CD14-positive monocyte (primary cell): ENCODE measurements around the gene KAT2B. TPM values are rescaled to one million over a fixed set of nuclear protein-coding genes. Genes with fewer than 3 reads are reported as not detected.

ENCODE experiments used
- DNase-seq, 3 donors: peaks; one replicate each; pipeline ENCODE4 v3.0.0-alpha.2; 2011 to 2022
- H2AFZ ChIP-seq: 2 replicates; pipeline ENCODE4 v1.6.0; 2012; ENCODE audit warnings: mild to moderate bottlenecking, low read depth, low read length, inconsistent platforms; ENCODE audit not compliant: insufficient read depth, poor library complexity, severe bottlenecking
- H3K27ac ChIP-seq, 2 donors: 1 replicate in 1 of 2; 2 replicates in 1 of 2; pipeline ENCODE4 v1.5.1; 2012 to 2013; ENCODE audit warnings: low read length in 2 of 2, control low read depth in 1 of 2, inconsistent platforms in 1 of 2, low read depth in 1 of 2, mild to moderate bottlenecking in 1 of 2
- H3K27me3 ChIP-seq, 2 donors: one replicate each; pipeline versions ENCODE4 v1.6.0 to v1.6.1; 2011 to 2013; ENCODE audit warnings: low read length in 2 of 2; ENCODE audit not compliant: control insufficient read depth in 2 of 2, insufficient read depth in 2 of 2
- H3K36me3 ChIP-seq, 2 donors: replicated peaks in 1 of 2; 1 replicate in 1 of 2; 2 replicates in 1 of 2; pipeline versions ENCODE4 v1.5.1 to v1.6.1; 2012 to 2013; ENCODE audit warnings: low read length in 2 of 2, control low read depth in 1 of 2, inconsistent platforms in 1 of 2, mild to moderate bottlenecking in 1 of 2; ENCODE audit not compliant: insufficient read depth in 2 of 2, control insufficient read depth in 1 of 2
- H3K4me1 ChIP-seq, 2 donors: 1 replicate in 1 of 2; 2 replicates in 1 of 2; pipeline versions ENCODE4 v1.5.1 to v1.6.1; 2012 to 2013; ENCODE audit warnings: low read length in 2 of 2, control low read depth in 1 of 2, inconsistent platforms in 1 of 2, mild to moderate bottlenecking in 1 of 2, moderate library complexity in 1 of 2; ENCODE audit not compliant: insufficient read depth in 2 of 2, control insufficient read depth in 1 of 2
- H3K4me2 ChIP-seq: replicated peaks from 2 replicates; pipeline ENCODE3; 2012; ENCODE audit warnings: low read length, moderate library complexity, mild to moderate bottlenecking; ENCODE audit not compliant: poor library complexity, severe bottlenecking; ENCODE audit errors: extremely low read depth
- H3K4me3 ChIP-seq, 3 experiments: fragments of 200-600 bp in 1 of 3; sonication (generic) in 1 of 3; replicated peaks in 1 of 3; 1 replicate in 2 of 3; 2 replicates in 1 of 3; pipeline ENCODE4 v1.5.1; 2011 to 2013; ENCODE audit warnings: low read length in 3 of 3, mild to moderate bottlenecking in 3 of 3, control low read depth in 2 of 3, low read depth in 2 of 3, inconsistent platforms in 1 of 3, moderate library complexity in 1 of 3
- H3K79me2 ChIP-seq: 2 replicates; pipeline ENCODE4 v1.6.0; 2012; ENCODE audit warnings: mild to moderate bottlenecking, control low read depth, inconsistent platforms, low read length, moderate library complexity; ENCODE audit not compliant: insufficient read depth
- H3K9ac ChIP-seq: 2 replicates; pipeline ENCODE4 v1.6.0; 2017; ENCODE audit warnings: low read length, mild to moderate bottlenecking; ENCODE audit not compliant: insufficient read depth, poor library complexity, severe bottlenecking
- H3K9me3 ChIP-seq, 2 donors: replicated peaks in 1 of 2; 1 replicate in 1 of 2; 2 replicates in 1 of 2; pipeline versions ENCODE4 v1.5.1 to v1.6.1; 2012 to 2013; ENCODE audit warnings: low read length in 2 of 2, control low read depth in 1 of 2; ENCODE audit not compliant: control insufficient read depth in 1 of 2, insufficient read depth in 1 of 2
- H4K20me1 ChIP-seq: 2 replicates; pipeline ENCODE4 v1.6.0; 2012; ENCODE audit warnings: mild to moderate bottlenecking, low read length, control low read depth, moderate library complexity; ENCODE audit not compliant: insufficient read depth
- H3K27ac Mint-ChIP-seq, 7 donors: one replicate each; pipeline ENCODE4 v1.8.0; 2020; ENCODE audit warnings: mild to moderate bottlenecking in 7 of 7, mixed read lengths in 7 of 7, moderate library complexity in 6 of 7, inconsistent platforms in 2 of 7
- H3K27me3 Mint-ChIP-seq, 3 donors: one replicate each; pipeline ENCODE4 v1.8.0; 2021 to 2022; ENCODE audit warnings: low read depth in 3 of 3, mild to moderate bottlenecking in 3 of 3, mixed read lengths in 3 of 3, moderate library complexity in 3 of 3, inconsistent platforms in 1 of 3
- H3K36me3 Mint-ChIP-seq, 2 donors: one replicate each; pipeline ENCODE4 v1.8.0; 2020; ENCODE audit warnings: mixed read lengths in 2 of 2, inconsistent platforms in 1 of 2, mild to moderate bottlenecking in 1 of 2
- H3K4me1 Mint-ChIP-seq: one replicate; pipeline ENCODE4 v1.8.0; 2020; ENCODE audit warnings: mild to moderate bottlenecking, mixed read lengths
- H3K4me3 Mint-ChIP-seq, 2 donors: one replicate each; pipeline ENCODE4 v1.8.0; 2020; ENCODE audit warnings: mild to moderate bottlenecking in 2 of 2, mixed read lengths in 2 of 2, moderate library complexity in 1 of 2
- H3K9me3 Mint-ChIP-seq, 7 donors: one replicate each; pipeline ENCODE4 v1.8.0; 2020 to 2022; ENCODE audit warnings: mixed read lengths in 7 of 7, mild to moderate bottlenecking in 6 of 7, moderate library complexity in 6 of 7, inconsistent platforms in 2 of 7
- WGBS: methylation state at CpG from one replicate; pipeline ENCODE4 v1.1.5; 2013; ENCODE audit warnings: missing lambda C conversion rate; ENCODE audit not compliant: insufficient coverage; 5-methylcytosine and 5-hydroxymethylcytosine counted together
- intact Hi-C, 2 donors: fragments of 100-400 bp; cut with micrococcal nuclease; formaldehyde crosslinking; loops; one replicate each; pipeline versions ENCODE4 v1.15.0 to v1.15.1; 2023
- polyA plus RNA-seq, 3 donors: library from polyadenylated mRNA; depleted of rRNA in 1 of 3; unstranded in 2 of 3; stranded (reverse) in 1 of 3; fragments of 300-500 nt in 2 of 3; fragments of >200 nt in 1 of 3; fragmentation: Illumina TruSeq in 2 of 3; gene quantifications; 1 replicate in 2 of 3; 2 replicates in 1 of 3; pipeline ENCODE4 v1.2.3, GENCODE V29; 2012 to 2021
- TF ChIP-seq, protein P1 (sequence below): fragments of 200-600 bp; IDR thresholded peaks from one replicate; pipeline ENCODE4 v1.8.0; 2022; ENCODE audit warnings: antibody characterized with exemption, mild to moderate bottlenecking

KAT2B gene
- polyA plus RNA-seq, 3 donors, result 2.7 to 14.6 (median 3.5) TPM

DNA sequence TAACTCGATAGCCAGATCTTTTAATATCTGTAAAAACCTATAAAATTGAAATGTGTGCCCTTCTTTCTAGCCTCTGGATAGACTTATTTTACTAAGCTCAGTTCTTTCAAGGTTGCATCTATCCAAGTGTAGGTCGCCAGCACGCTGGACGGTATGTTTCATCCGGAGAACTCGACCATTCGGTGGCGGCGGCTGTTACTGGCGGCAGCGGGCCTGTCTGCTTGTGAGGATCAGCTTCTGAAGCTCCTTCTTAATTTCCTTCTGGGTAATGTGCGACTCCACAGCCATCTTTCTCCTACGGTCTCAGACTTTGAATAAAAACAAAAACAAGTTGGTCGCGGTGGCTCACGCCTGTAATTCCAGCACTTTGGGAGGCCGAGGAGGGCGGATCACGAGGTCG lies 32.3 kb upstream of the KAT2B start:
- Mint-ChIP-seq H3K36me3 (no peaks in the 10 kb centered on the region), H3K27ac (no peak overlapping the region), H3K4me3 (no peak overlapping the region), H3K4me1 (no peaks in the 10 kb centered on the region), H3K9me3 (peaks cover 0 to 5% (median 0%) of the 10 kb centered on the region in 7 donors), H3K27me3 (no peaks in the 10 kb centered on the region)
- intact Hi-C loops, result no loop called here
- Histone ChIP-seq H3K4me2 (no peak overlapping the region), H3K4me1 (no peaks in the 10 kb centered on the region), H4K20me1 (no peaks in the 10 kb centered on the region), H3K4me3 (no peak overlapping the region), H2AFZ (no peak overlapping the region), H3K9ac (no peak overlapping the region), H3K9me3 (no peaks in the 10 kb centered on the region), H3K27ac (no peak overlapping the region), H3K36me3 (no peaks in the 10 kb centered on the region), H3K79me2 (no peaks in the 10 kb centered on the region), H3K27me3 (no peaks in the 10 kb centered on the region)
- WGBS, result 97% methylated on average over 16 of the region's 20 CpGs
- no peak for DNase-seq
- TF ChIP-seq, protein P1, sequence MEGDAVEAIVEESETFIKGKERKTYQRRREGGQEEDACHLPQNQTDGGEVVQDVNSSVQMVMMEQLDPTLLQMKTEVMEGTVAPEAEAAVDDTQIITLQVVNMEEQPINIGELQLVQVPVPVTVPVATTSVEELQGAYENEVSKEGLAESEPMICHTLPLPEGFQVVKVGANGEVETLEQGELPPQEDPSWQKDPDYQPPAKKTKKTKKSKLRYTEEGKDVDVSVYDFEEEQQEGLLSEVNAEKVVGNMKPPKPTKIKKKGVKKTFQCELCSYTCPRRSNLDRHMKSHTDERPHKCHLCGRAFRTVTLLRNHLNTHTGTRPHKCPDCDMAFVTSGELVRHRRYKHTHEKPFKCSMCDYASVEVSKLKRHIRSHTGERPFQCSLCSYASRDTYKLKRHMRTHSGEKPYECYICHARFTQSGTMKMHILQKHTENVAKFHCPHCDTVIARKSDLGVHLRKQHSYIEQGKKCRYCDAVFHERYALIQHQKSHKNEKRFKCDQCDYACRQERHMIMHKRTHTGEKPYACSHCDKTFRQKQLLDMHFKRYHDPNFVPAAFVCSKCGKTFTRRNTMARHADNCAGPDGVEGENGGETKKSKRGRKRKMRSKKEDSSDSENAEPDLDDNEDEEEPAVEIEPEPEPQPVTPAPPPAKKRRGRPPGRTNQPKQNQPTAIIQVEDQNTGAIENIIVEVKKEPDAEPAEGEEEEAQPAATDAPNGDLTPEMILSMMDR, result no peak

DNA sequence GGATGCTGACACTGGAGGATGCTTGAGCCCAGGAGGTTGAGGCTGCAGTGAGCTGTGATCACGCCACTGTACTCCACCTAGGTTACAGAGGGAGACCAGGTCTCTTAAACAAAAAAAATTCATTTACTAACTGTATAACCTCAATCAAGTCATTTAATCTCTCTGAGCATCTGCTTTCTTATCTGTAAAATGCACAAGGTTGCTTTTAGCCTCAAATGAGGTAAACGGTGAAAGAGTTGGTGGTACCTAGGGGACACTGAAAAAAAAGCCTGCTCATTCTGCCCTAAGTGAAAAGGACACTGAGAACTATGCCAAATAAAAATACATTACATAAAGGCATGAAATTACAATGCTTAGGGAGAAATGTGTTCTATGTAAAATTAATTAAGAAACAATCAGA lies 31.6 kb upstream of the KAT2B start:
- intact Hi-C loops, result no loop called here
- Histone ChIP-seq H3K4me3 (no peak overlapping the region), H3K9ac (no peak overlapping the region), H3K9me3 (no peaks in the 10 kb centered on the region), H3K4me2 (no peak overlapping the region), H3K27me3 (no peaks in the 10 kb centered on the region), H3K4me1 (no peaks in the 10 kb centered on the region), H3K79me2 (no peaks in the 10 kb centered on the region), H2AFZ (no peak overlapping the region), H3K27ac (no peak overlapping the region), H3K36me3 (no peaks in the 10 kb centered on the region), H4K20me1 (no peaks in the 10 kb centered on the region)
- Mint-ChIP-seq H3K4me3 (no peak overlapping the region), H3K9me3 (peaks cover 0 to 5% (median 0%) of the 10 kb centered on the region in 7 donors), H3K27me3 (no peaks in the 10 kb centered on the region), H3K36me3 (no peaks in the 10 kb centered on the region), H3K27ac (no peak overlapping the region), H3K4me1 (no peaks in the 10 kb centered on the region)
- TF ChIP-seq, protein P1, result no peak
- no CpG with 5 or more reads among the region's 2 CpGs for WGBS
- no peak for DNase-seq
